ENCODE data around the gene BLTP3A.
"Not testable (repeated sequence)": the region's sequence is repeated elsewhere in the genome, so short reads cannot be mapped to it uniquely, and the experiment has no call there.

BLTP3A gene

GRCh38 chr6:34791701-34792604 is at the start of gene BLTP3A:
Gene BLTP3A (plus strand): TSS chr6:34792083. CDS start chr6:34792251, 168 bp downstream.
- peak; percentile 83 for DNase-seq

DNA sequence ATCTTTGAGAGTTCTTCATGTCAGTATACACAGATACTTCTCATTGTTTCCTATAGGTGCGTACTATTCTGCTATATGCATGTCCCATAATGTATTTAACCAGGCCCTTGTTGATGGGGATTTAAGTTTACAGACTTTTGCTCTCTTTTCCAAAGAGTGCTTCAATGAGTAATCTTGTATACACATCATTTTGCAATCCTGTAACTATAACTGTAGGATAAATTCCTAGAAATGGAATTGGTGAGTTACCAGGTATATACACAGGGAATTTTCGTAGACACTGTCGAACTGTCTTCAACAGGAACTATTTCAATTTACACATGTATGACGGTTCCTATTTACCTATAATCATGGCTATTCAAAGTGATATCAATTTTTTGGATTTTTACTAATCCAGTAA is 49.8 kb upstream of the BLTP3A start:
- DNase-seq: no peak

DNA sequence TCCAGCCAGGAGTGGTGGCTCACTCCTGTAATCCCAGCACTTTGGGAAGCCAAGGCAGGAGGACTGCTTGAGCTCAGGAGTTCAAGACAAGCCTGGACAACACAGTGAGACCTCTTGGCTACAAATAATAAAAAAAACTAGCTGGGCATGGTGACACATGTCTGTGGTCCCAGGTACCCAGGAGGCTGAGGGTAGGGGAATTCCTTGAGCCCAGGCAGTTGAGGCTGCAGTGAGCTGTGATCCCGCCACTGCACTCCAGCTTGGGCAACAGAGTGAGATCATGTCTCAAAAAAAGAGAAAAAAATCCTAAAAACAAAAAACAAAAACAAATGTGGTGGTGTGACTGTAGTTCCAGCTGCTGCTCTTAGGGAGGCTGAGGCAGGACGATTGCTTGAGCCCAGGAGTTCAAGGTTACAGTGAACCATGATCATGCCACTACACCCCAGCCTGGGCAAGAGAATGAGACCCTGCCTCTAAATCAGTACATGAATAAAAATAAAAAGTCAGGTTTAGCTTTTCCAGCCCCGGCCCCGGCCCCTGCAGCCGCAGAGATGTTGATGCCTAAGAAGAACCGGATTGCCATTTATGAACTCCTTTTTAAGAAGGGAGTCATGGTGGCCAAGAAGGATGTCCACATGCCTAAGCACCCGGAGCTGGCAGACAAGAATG is 48.1 kb upstream of the BLTP3A start:
- no peak for DNase-seq

GRCh38 chr6:34744294-34744647 is 47.6 kb upstream of the BLTP3A start:
- DNase-seq: not testable (repeated sequence)

- no peak for DNase-seq
Measured at GRCh38 chr6:34745277-34746103, 46.4 kb upstream of the BLTP3A start.

GRCh38 chr6:34746104-34746846 is 45.6 kb upstream of the BLTP3A start:
- DNase-seq: no peak

DNA sequence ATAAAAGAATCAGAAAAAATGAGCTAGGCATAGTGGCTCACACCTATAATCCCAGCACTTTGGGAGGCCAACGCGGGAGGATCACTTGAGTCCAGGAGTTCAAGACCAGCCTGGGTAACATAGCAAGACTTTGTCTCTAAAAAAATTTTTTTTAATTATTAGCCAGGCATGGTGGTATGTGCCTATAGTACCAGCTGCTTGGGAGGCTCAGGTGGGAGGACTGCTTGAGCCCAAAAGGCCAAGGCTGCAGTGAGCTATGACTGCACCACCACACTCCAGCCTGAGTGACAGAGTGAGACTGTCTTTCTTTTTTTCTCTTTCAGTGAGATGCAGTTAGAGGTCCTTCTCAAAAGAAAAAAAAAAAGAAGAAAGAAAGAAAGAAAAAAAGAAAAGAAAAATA is 43.1 kb upstream of the BLTP3A start:
- DNase-seq: no peak

DNA sequence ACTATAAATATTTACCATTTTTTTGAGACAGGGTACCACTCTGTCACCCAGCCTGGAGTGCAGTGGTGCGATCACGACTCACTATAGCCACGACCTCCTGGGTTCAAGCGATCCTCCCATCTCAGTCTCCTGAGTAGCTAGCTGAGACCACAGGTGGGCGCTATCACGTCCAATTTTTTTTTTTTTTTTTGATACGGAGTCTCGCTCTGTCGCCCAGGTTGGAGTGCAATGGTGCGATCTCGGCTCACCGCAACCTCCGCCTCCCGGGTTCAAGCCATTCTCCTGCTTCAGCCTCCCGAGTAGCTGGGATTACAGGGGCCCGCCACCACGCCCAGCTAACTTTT is 35.4 kb upstream of the BLTP3A start:
- peak; percentile 47 for DNase-seq

DNA sequence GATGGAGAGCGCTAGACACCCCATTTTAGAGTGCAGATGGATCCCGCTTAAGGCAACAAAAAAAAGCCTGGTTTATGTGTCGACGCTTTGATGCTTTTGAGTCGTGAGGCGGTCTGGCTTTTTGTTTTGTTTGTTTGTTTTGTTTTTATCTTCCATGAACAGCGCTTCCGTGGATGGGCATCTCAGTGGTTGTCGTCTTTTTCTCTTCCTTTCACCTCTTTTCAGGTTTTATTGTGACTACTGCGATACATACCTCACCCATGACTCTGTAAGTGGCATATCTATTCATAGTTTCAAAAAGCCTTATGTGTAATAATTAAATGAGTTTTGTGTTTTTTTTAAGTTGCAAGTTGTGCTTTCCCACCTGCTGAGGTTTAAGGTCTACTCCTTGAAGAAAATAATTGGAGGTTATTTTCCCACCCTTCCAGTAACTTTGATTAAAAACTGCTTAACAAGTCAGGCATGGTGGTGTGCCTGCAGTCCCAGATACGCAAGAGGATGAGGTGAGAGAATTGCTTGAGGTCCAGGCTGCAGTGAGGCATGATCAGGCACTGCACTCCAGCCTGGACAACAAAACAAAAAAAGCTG is 34.1 kb upstream of the BLTP3A start:
- DNase-seq: no peak

GRCh38 chr6:34760108-34760507 is 31.8 kb upstream of the BLTP3A start:
- no peak for DNase-seq

DNA sequence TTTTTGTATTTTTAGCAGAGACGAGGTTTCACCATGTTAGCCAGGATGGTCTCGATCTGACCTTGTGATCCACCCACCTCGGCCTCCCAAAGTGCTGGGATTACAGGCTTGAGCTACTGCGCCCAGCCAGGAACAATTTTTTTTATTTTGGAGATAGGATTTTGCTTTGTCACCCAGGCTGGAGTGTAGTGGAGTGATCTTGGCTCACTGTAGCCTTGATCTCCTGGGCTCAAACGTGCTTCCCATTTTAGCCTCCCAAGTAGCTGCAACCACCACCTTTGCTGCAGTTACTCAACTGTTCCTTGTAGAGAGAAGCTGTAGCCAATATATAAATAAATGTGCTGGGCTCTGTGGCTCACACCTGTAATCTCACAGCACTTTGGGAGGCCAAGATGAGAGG is 30.2 kb upstream of the BLTP3A start:
- DNase-seq: not testable (repeated sequence)

- no peak for DNase-seq
Measured at GRCh38 chr6:34768148-34768547, 23.7 kb upstream of the BLTP3A start.

- no peak for DNase-seq
Measured at GRCh38 chr6:34771727-34772126, 20.2 kb upstream of the BLTP3A start.

GRCh38 chr6:34772940-34773339 is 18.9 kb upstream of the BLTP3A start:
- no peak for DNase-seq

- no peak for DNase-seq
Measured at GRCh38 chr6:34773916-34774315, 18.0 kb upstream of the BLTP3A start.

DNA sequence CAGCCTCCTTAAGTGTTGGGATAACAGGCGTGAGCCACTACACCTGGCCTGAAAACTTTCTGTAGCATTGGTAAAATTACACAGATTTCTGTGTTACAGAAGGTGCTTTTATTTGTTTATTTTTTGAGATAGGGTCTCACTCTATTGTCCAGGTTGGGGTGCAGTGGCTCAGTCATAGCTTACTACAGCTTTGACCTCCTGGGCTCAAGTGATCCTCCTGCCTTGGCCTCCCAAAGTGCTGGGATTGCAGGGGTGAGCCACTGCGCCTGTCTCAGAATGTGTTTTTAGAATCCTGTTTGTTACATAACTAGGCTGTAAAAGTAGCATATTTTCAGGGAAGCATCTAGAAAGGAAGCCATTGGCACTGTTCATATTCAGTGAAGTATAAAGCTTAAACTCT is 16.9 kb upstream of the BLTP3A start:
- DNase-seq: no peak

- DNase-seq: not testable (repeated sequence)
Measured at GRCh38 chr6:34785375-34785774, 6.5 kb upstream of the BLTP3A start.

DNA sequence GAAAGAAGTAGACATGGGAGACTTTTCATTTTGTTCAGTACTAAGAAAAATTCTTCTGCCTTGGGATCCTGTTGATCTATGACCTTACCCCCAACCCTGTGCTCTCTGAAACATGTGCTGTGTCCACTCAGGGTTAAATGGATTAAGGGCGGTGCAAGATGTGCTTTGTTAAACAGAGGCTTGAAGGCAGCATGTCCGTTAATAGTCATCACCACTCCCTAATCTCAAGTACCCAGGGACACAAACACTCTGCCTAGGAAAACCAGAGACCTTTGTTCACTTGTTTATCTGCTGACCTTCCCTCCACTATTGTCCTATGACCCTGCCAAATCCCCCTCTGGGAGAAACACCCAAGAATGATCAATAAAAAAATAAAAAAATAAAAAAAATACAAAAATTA is 4.7 kb upstream of the BLTP3A start:
- DNase-seq: not testable (repeated sequence)

DNA sequence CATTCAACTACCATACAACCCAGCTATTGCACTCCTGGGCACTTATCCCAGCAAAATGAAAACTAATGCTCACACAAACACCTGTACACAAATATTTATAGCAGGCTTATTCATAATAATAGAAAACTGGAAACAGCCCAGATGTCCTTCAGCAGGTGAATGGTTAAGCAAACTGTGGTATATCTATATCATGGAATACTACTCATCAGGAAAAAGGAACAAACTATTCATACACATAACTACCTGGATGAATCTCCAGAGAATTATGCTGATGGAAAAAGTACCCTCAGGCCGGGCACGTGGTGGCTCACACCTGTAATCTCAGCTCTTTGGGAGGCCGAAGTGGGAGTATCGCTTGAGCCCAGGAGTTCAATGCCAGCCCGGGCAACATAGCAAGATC is 3.8 kb upstream of the BLTP3A start:
- DNase-seq: no peak

GRCh38 chr6:34791164-34791700 is 651 bp upstream of the BLTP3A start:
- DNase-seq: peak; percentile 37

- no peak for DNase-seq
Measured at GRCh38 chr6:34792605-34793500, 970 bp downstream of the BLTP3A start.

Measured in activated naive CD4-positive, alpha-beta T cell treated with anti-CD3 and anti-CD28 coated beads, Interleukin-2, amount 50 U/mL, for 16 hours (primary cell).